ENCODE results near the gene DDX31. TPM values are rescaled to one million over a fixed set of nuclear protein-coding genes. Genes with fewer than 3 reads are reported as not detected.
A peak's percentile ranks its signal among the peaks of the same experiment; 100 is the strongest.

Gene DDX31
- total RNA-seq, 1 experiment from 2014 or later: 28.4 TPM

DNA sequence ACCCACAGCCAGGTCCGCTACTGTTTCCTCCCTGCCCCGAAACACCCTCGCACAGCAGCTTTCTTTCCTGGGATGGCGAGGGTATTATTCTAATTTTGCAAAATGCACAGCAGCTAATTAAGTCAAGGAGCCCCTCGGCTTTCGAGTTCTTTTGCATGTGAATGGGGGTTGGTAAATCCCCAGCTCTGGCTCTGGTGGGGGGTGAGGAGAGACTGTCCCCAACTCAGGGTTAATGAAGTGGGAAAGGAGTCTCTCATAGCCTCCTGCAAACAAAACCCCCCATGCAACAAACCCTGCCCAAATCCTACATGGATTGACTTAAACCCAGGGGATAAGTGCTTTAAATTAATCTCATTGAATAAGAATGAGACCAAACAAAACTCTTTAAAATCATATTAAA, 78.5 kb downstream of the DDX31 start:
- Histone ChIP-seq H3K27me3 (ENCODE audit: insufficient read depth, low read length) (peaks cover 59% of the 10 kb centered on the region), H3K4me2 (ENCODE audit: insufficient read depth, insufficient read length, low read length) (peak overlapping the region; percentile 52), H4K91ac (ENCODE audit: insufficient read length, low read depth, low read length) (no peak overlapping the region), H3K18ac (ENCODE audit: insufficient read length, low read depth, low read length) (no peak overlapping the region), H3K9me3 (ENCODE audit: control insufficient read depth, low read depth, low read length) (no peaks in the 10 kb centered on the region), H2BK12ac (ENCODE audit: insufficient read length, low read depth, low read length) (no peak overlapping the region), H2BK120ac (ENCODE audit: low read depth, low read length, poor library complexity, severe bottlenecking) (no peak overlapping the region), H3K79me1 (ENCODE audit: insufficient read depth, low read depth, low read length, poor library complexity, severe bottlenecking) (no peaks in the 10 kb centered on the region), H2BK5ac (ENCODE audit: insufficient read length, low read length) (no peak overlapping the region), H2AK5ac (ENCODE audit: insufficient read length, low read length) (no peak overlapping the region), H3K23ac (ENCODE audit: insufficient read length, low read depth, low read length) (no peak overlapping the region), H3K4me1 (ENCODE audit: insufficient read depth, low read length) (peaks cover 7% of the 10 kb centered on the region; the same call in 1 of the 2 replicates), H3K14ac (ENCODE audit: insufficient read depth, low read length) (no peak overlapping the region), H3K79me2 (ENCODE audit: insufficient read depth, low read length) (no peaks in the 10 kb centered on the region), H3K9ac (ENCODE audit: extremely low read depth, insufficient read length, low read length) (no peak overlapping the region), H4K5ac (ENCODE audit: insufficient read length, low read depth, low read length) (no peak overlapping the region), H4K20me1 (ENCODE audit: control insufficient read depth, insufficient read depth, insufficient read length) (no peaks in the 10 kb centered on the region), H3K27ac (ENCODE audit: insufficient read length, low read depth, low read length) (no peak overlapping the region), H4K8ac (replicated peaks; ENCODE audit: insufficient read length, low read depth, low read length) (no peak overlapping the region), H3T11ph (ENCODE audit: low read length) (no peak overlapping the region), H3K23me2 (ENCODE audit: insufficient read length, low read depth, low read length, poor library complexity, severe bottlenecking) (peaks cover 23% of the 10 kb centered on the region), H3K56ac (ENCODE audit: insufficient read length, low read depth, low read length) (no peak overlapping the region), H2BK20ac (ENCODE audit: low read depth, low read length, poor library complexity, severe bottlenecking) (no peak overlapping the region), H2BK15ac (ENCODE audit: low read depth, low read length) (no peak overlapping the region), H3K4ac (ENCODE audit: low read depth, low read length) (no peak overlapping the region), H2AFZ (ENCODE audit: low read length) (no peak overlapping the region)
- TF ChIP-seq, protein P1, sequence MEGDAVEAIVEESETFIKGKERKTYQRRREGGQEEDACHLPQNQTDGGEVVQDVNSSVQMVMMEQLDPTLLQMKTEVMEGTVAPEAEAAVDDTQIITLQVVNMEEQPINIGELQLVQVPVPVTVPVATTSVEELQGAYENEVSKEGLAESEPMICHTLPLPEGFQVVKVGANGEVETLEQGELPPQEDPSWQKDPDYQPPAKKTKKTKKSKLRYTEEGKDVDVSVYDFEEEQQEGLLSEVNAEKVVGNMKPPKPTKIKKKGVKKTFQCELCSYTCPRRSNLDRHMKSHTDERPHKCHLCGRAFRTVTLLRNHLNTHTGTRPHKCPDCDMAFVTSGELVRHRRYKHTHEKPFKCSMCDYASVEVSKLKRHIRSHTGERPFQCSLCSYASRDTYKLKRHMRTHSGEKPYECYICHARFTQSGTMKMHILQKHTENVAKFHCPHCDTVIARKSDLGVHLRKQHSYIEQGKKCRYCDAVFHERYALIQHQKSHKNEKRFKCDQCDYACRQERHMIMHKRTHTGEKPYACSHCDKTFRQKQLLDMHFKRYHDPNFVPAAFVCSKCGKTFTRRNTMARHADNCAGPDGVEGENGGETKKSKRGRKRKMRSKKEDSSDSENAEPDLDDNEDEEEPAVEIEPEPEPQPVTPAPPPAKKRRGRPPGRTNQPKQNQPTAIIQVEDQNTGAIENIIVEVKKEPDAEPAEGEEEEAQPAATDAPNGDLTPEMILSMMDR (conservative IDR thresholded peaks at IDR 0.05): no peak
- no CpG with 5 or more reads among the region's 6 CpGs for WGBS (ENCODE audit: extremely low coverage, insufficient read length, low lambda C conversion rate)
- DNase-seq: no peak
- Mint-ChIP-seq H3K9me3 (peaks cover 3% of the 10 kb centered on the region in 2 experiments; a peak in 2 of 5 replicates), H3K4me3 (peak overlapping the region; percentile 57 to 79), H3K27me3 (ENCODE audit: low read depth) (peaks cover 70% of the 10 kb centered on the region), H3K36me3 (ENCODE audit: insufficient read depth in 1 of 3, low read depth in 3 of 3) (peaks cover 2 to 26% (median 4%) of the 10 kb centered on the region in 3 experiments; a peak in 4 of 7 replicates), H3K27ac (peak overlapping the region in 1 of 3 experiments; percentile 90; a peak in 3 of 7 replicates), H3K4me1 (peaks cover 34 to 60% of the 10 kb centered on the region in 2 experiments)
